Measurements from ENCODE around the gene SFT2D1. TPM values are rescaled to one million over a fixed set of nuclear protein-coding genes. Genes with fewer than 3 reads are reported as not detected.
"Not testable (repeated sequence)": the region's sequence is repeated elsewhere in the genome, so short reads cannot be mapped to it uniquely, and the experiment has no call there.

Gene SFT2D1
- polyA plus RNA-seq, 1 experiment = 76.5 TPM

DNA sequence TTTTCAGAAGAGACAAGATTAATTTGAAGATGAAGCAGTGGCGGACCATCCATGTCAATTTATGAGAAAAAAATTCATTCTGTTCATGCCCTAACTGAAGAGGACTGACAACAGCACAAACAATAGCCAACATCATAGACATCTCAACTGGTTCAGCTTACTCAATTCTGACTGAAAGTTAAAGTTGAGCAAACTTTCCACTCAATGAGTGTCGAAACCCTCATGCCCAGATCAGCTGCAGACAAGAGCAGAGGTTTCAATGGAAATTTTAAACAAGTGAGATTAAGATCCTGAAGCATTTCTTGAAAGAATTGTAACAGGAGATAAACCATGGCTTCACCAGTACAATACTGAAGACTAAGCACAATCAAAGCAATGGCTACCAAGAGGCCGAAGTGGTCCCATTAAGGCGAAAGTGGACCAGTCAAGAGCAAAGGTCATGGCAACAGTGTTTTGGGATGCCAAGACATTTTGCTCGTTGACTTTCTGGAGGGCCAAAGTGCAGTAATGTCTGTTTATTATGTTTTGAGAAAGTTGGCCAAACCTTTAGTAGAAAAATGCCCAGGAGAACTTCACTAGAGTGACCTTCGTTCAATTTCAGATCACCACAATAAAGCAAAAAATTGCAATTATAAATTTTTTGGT, 6.1 kb upstream of the SFT2D1 start:
- H3K9me3 ChIP-seq (ENCODE audit: control insufficient read depth, insufficient read depth, low read length) = no peaks in the 10 kb centered on the region
- no peak overlapping the region for H3K4me3 ChIP-seq (ENCODE audit: low read depth, low read length)
- H3K27me3 ChIP-seq (ENCODE audit: control insufficient read depth, insufficient read depth, low read length) = peaks cover 20% of the 10 kb centered on the region
- CTCF ChIA-PET = no interaction called here
- TF ChIP-seq, protein P1, sequence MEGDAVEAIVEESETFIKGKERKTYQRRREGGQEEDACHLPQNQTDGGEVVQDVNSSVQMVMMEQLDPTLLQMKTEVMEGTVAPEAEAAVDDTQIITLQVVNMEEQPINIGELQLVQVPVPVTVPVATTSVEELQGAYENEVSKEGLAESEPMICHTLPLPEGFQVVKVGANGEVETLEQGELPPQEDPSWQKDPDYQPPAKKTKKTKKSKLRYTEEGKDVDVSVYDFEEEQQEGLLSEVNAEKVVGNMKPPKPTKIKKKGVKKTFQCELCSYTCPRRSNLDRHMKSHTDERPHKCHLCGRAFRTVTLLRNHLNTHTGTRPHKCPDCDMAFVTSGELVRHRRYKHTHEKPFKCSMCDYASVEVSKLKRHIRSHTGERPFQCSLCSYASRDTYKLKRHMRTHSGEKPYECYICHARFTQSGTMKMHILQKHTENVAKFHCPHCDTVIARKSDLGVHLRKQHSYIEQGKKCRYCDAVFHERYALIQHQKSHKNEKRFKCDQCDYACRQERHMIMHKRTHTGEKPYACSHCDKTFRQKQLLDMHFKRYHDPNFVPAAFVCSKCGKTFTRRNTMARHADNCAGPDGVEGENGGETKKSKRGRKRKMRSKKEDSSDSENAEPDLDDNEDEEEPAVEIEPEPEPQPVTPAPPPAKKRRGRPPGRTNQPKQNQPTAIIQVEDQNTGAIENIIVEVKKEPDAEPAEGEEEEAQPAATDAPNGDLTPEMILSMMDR (IDR thresholded peaks at IDR 0.05; ENCODE audit: low read depth, low read length) = no peak
- POLR2A ChIA-PET = no interaction called here
- DNase-seq (ENCODE audit: low read depth, low spot score) = no peak
- no peak overlapping the region for H3K27ac ChIP-seq (ENCODE audit: low read depth, low read length)

DNA sequence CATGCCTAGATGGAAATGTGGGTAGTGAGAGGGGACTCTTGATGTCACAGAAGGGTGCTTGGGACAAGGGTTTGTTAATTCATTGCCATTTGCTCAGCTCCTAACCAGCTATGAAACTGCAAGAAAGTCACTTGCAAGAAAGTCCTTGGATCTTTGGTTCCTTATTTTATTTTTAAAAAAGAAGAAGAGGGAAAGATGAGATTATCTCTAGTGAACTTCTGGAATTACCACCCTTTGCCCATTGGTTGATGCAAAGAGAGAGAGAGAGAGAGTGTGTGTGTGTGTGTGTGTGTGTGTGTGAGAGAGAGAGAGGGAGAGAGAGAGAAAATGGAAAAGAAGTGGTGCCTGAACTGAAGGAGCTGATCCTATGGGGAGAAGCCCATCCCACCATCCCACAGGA, 4.6 kb upstream of the SFT2D1 start:
- POLR2A ChIA-PET = no interaction called here
- TF ChIP-seq, protein P1 (IDR thresholded peaks at IDR 0.05; ENCODE audit: low read depth, low read length) = no peak
- H3K27ac ChIP-seq (ENCODE audit: low read depth, low read length) = no peak overlapping the region
- CTCF ChIA-PET = interaction anchor here (0.6 to 1.0 kb wide), 3 partner anchors 33 to 40 kb away, joined by 3 to 5 read pairs (median 3); no protein-coding TSS in a partner anchor
- no peak for DNase-seq (ENCODE audit: low read depth, low spot score)
- peaks cover 12% of the 10 kb centered on the region for H3K27me3 ChIP-seq (ENCODE audit: control insufficient read depth, insufficient read depth, low read length)
- peaks cover 4% of the 10 kb centered on the region; the same call in 1 of the 2 replicates for H3K9me3 ChIP-seq (ENCODE audit: control insufficient read depth, insufficient read depth, low read length)
- H3K4me3 ChIP-seq (ENCODE audit: low read depth, low read length) = no peak overlapping the region

- Histone ChIP-seq H3K4me3 (ENCODE audit: low read depth, low read length) (no peak overlapping the region), H3K9me3 (ENCODE audit: control insufficient read depth, insufficient read depth, low read length) (peaks cover 4% of the 10 kb centered on the region; the same call in 1 of the 2 replicates), H3K27me3 (ENCODE audit: control insufficient read depth, insufficient read depth, low read length) (peaks cover 12% of the 10 kb centered on the region), H3K27ac (ENCODE audit: low read depth, low read length) (no peak overlapping the region)
- POLR2A ChIA-PET = no interaction called here
- CTCF ChIA-PET = interaction anchor here (1.0 kb wide), 1 partner anchor 33 kb away, joined by 3 read pairs; no protein-coding TSS in a partner anchor
- TF ChIP-seq, protein P1 (IDR thresholded peaks at IDR 0.05; ENCODE audit: low read depth, low read length) = no peak
- DNase-seq (ENCODE audit: low read depth, low spot score) = no peak
Measured at GRCh38 chr6:166346449-166346848, 4.1 kb upstream of the SFT2D1 start.

DNA sequence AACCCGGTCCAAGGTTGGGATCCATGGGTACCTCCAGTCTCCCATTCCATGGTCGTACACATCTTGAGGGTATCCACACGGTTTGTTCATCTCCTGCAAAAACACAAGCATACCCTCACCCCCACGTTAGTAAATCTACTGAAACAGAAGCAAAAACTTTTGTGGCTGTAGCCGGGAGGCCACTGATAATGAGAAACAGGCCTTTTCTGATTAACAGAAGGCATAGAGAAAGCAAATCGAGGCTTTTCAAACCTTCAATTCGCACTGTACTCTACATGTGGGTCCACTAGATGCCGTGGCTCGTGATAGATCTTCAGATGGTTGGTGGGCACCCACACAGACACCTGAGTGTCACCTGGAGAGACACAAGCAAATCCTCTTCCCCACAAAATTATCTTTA, 3.3 kb upstream of the SFT2D1 start:
- H3K27ac ChIP-seq (ENCODE audit: low read depth, low read length); POLR2A ChIA-PET; H3K27me3 ChIP-seq (ENCODE audit: control insufficient read depth, insufficient read depth, low read length); H3K9me3 ChIP-seq (ENCODE audit: control insufficient read depth, insufficient read depth, low read length); DNase-seq (ENCODE audit: low read depth, low spot score); H3K4me3 ChIP-seq (ENCODE audit: low read depth, low read length); CTCF ChIA-PET: not testable (repeated sequence)

- H3K27ac ChIP-seq (ENCODE audit: low read depth, low read length); DNase-seq (ENCODE audit: low read depth, low spot score); POLR2A ChIA-PET; H3K27me3 ChIP-seq (ENCODE audit: control insufficient read depth, insufficient read depth, low read length); H3K9me3 ChIP-seq (ENCODE audit: control insufficient read depth, insufficient read depth, low read length); H3K4me3 ChIP-seq (ENCODE audit: low read depth, low read length): not testable (repeated sequence)
- CTCF ChIA-PET = interaction anchor here (1.0 kb wide), 1 partner anchor 31 kb away, joined by 3 read pairs; no protein-coding TSS in a partner anchor
Measured at GRCh38 chr6:166344921-166345320, 2.6 kb upstream of the SFT2D1 start.

DNA sequence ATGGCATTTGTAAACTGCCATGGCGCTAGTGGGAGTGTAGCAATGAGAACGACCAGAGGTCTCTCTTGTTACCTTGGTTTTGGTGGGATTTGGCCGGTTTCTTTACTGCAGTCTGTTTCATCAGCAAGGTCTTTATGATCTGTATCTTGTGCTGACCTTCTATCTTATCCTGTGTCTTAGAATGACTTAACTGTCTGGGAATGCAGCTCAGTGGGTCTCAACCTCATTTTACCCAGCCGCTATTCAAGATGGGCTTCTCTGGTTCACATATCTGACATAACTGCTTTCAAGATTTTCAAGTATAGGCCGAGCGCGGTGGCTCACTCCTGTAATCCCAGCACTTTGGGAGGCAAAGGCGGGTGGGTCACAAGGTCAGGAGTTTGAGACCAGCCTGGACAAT, 1.9 kb upstream of the SFT2D1 start:
- H3K27ac ChIP-seq (ENCODE audit: low read depth, low read length) = no peak overlapping the region
- H3K4me3 ChIP-seq (ENCODE audit: low read depth, low read length) = no peak overlapping the region
- peaks cover 4% of the 10 kb centered on the region; the same call in 1 of the 2 replicates for H3K9me3 ChIP-seq (ENCODE audit: control insufficient read depth, insufficient read depth, low read length)
- no peaks in the 10 kb centered on the region for H3K27me3 ChIP-seq (ENCODE audit: control insufficient read depth, insufficient read depth, low read length)
- TF ChIP-seq, protein P1 (IDR thresholded peaks at IDR 0.05; ENCODE audit: low read depth, low read length) = no peak
- POLR2A ChIA-PET = no interaction called here
- CTCF ChIA-PET = interaction anchor here (0.5 to 3.0 kb wide), 3 partner anchors 30 to 672 kb away, joined by 3 to 8 read pairs (median 4); no protein-coding TSS in a partner anchor
- no peak for DNase-seq (ENCODE audit: low read depth, low spot score)
